GM10266 (cell line): Measurements from ENCODE around the gene SLC6A7.

Experiments
- DNase-seq: peaks from one replicate; pipeline ENCODE4 v3.0.0; 2012; ENCODE audit errors: extremely low spot score
- TF ChIP-seq, protein P1 (sequence below): IDR thresholded peaks from 2 replicates; pipeline ENCODE4 v1.5.1; 2012; ENCODE audit warnings: mild to moderate bottlenecking, low read depth; ENCODE audit not compliant: control insufficient read depth, insufficient read depth; ENCODE audit errors: missing control alignments

Gene SLC6A7

DNA sequence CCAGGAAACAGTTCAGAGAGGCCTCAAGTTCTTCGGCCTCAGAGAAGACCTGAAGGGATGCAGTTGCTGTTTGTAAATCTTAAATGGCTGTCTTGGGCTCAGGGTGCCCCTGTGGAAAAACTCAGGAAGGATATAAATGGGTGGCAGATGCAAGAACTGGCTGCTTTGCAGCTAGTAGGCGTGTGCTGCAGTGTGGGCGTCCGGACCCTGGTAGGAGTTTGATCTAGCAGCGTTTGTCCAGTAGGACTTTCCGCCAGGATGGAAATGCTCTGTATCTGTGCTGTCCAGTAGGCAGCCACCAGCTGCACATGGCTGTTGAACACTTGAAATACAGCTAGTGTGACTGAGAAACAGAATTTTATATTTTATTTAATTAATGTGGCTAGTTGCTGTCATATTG lies 15.6 kb upstream of the SLC6A7 start:
- no peak for DNase-seq
- TF ChIP-seq, protein P1, sequence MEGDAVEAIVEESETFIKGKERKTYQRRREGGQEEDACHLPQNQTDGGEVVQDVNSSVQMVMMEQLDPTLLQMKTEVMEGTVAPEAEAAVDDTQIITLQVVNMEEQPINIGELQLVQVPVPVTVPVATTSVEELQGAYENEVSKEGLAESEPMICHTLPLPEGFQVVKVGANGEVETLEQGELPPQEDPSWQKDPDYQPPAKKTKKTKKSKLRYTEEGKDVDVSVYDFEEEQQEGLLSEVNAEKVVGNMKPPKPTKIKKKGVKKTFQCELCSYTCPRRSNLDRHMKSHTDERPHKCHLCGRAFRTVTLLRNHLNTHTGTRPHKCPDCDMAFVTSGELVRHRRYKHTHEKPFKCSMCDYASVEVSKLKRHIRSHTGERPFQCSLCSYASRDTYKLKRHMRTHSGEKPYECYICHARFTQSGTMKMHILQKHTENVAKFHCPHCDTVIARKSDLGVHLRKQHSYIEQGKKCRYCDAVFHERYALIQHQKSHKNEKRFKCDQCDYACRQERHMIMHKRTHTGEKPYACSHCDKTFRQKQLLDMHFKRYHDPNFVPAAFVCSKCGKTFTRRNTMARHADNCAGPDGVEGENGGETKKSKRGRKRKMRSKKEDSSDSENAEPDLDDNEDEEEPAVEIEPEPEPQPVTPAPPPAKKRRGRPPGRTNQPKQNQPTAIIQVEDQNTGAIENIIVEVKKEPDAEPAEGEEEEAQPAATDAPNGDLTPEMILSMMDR, result no peak

DNA sequence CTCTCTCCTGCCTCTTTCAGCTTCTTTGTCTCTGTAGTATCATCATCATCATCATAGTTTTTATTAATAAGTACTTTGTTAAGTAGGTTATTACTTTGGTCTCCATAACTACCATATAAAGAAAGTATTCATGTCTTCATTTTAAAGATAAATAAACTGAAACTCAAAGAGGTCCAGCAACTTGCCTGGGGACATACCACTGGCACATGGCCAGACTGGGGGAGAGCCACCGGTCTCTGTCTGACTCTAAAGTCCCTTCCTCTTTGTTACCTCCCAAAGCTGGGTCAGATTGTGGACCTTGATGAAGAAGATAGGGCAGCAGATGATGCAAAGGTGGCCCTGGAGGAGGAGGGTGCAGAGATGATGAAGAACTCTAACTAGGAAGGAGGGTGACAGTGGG lies 14.8 kb upstream of the SLC6A7 start:
- DNase-seq, result no peak
- TF ChIP-seq, protein P1, result no peak

DNA sequence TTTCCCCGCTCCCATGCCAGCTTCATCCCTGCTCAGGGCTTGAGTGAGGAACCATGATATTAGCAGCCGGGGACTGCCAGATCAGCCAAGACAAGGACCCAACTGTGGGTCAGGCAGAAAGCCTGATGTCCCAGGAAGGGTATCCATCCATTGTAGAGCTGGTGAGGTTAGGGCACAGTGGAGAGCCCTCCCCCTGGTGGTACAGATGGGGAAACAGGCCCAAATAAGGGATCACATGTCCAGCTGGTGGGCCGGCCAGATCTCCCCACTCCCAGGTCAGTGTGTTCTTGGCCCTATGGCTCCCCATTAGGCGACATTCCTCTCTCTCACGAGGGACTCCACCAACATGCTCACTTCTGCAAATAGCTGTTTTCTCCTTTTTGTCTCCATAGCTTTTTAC lies 14.3 kb upstream of the SLC6A7 start:
- DNase-seq, result peak; percentile 65
- TF ChIP-seq, protein P1, result peak; percentile 42

DNA sequence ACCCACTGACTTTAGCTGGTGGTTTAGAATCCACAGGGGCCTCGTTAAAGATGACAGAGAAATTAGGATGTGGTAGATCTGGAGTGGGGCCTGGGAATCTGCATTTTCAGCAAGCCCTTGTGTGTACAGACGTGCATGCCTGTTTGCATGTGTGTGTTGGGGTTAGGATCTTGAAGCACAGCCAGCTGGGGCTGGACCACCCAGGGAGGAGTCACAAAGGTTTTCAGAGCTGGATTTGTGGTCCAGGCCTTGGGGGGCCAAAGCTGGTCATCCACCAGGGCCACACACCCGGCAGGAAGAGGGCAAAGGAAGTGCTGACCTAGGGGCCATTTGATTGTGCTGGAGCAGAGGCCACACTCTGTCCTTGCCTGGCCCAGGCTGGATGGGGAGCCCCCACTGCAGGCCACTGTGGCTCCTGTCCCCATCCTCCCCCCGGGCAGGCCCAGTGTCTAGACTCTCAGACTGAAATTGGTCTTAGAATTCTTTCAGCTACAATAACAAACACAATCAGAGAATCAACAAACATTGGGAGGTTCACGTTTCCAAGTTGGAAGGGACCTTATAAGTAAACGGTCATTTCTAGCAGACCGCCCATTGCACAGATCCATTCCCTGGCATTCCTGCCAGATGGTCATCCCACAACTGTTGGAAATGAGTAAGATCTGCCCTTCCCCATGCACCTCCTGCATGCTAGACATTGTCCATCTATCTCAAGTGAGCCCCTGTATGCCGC lies 13.0 kb upstream of the SLC6A7 start:
- TF ChIP-seq, protein P1, result no peak
- DNase-seq, result no peak

DNA sequence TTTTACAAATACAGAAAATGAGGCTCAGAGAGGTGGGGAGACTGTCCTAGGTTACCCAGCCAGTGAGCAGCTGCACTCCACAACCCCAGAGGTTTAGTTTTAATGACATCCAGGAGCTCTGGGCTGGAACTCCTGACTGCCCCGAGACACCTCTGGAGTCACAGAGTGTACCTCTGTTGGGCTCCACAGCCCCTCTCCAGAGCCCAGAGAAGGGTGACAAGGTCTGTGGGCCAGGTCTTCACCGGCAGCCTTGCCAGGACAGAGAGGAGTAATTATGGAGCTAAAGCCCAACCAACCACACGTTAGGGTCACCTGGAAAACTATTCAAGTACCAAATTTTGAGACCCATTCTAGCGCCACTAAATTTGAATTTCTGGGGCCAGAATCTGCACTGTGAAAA lies 12.1 kb upstream of the SLC6A7 start:
- TF ChIP-seq, protein P1, result no peak
- no peak for DNase-seq

DNA sequence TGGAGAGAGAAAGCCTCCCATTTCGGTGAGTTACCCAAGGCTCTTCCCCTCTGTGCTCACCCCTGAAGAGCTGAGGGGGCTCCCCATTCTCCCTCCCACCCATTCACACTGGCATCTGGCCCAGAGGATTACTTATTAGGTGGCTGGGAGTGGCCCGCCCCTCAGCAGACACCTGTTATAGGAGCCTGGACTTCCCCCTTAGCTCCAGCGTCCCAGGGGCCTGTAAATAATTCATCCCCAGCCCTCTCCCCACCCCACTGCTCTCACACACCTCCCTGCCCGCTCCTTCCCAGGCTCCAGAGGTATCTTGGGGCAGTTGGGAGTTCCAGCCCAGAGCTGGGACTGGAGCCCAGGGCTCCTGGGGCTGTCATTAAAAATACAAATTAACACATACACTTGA lies 11.6 kb upstream of the SLC6A7 start:
- DNase-seq, result no peak
- TF ChIP-seq, protein P1, result no peak

DNA sequence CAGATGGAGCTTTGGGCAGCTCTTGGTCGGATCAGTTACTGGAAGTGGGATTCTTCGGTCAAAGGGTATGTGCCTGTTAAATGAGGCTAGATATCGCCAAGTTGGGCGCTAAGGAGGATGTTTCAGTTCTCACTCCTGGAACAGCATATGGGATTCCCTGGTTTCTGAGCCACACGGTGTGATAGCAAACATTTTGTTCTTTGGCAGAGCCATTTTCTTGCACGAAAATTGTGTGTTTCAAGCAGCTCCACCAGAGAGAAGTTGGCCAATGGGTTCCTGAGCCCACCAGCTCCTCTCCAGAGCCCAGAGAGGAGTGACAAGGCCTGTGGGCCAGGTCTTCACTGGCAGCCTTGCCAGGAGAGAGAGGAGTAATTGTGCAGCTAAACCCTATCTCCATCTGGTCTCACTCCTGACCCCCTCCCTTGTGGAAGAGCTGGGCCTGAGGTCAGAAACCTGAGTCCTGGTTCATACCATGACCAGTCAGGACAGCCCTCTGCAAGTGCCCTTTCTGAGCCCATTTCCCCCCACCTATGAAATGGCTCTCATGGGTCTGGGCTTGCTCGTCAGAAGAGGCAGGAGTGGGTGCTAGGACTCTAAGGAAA lies 10.7 kb upstream of the SLC6A7 start:
- TF ChIP-seq, protein P1, result no peak
- no peak for DNase-seq
